Stimulated activated CD4-positive, alpha-beta T cell treated with anti-CD3 and anti-CD28 coated beads, Interleukin-15, amount 100 ng/mL, for 1 hour (primary cell): Measurements from ENCODE around the gene SPDYC.

ENCODE experiments used
- DNase-seq, 2 donors: peaks; one replicate each; pipeline ENCODE4 v3.0.0-alpha.2; 2020; ENCODE audit warnings: low read depth in 1 of 2, low spot score in 1 of 2

Gene SPDYC

GRCh38 chr11:65170058-65170534, at the start of gene SPDYC:
SPDYC (plus strand) TSS chr11:65170233; CDS start chr11:65171358, 1,125 bp downstream.
- no peak for DNase-seq

GRCh38 chr11:65120831-65121230, 49.2 kb upstream of the SPDYC start:
- no peak for DNase-seq

DNA sequence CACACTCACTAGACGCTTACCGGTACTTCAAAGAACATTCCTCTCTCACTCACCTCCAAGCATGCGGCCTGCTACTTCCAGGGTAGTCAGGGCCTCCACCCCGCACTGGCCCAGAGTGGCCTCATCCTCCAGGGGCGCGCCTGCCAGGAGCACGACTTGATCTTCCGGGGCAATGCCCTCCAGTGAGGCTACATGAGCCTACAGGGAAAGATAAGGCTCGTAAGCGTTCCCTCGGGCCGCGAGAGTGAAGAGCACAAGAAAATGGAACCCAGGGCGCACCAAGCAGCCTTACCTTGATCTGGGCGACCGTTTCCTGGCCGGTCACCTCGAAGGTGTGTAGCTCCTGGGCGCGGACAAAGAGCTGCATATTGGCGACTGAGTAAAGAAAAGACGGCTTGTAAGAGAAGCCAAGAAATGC, 48.6 kb upstream of the SPDYC start:
- no peak for DNase-seq

GRCh38 chr11:65121865-65122696, 48.0 kb upstream of the SPDYC start, which contains the start of the genes FAU and MRPL49:
FAU (minus strand) TSS chr11:65122134; CDS start chr11:65121813, 321 bp downstream.
MRPL49 (plus strand) TSS chr11:65122321; CDS start chr11:65122347, 26 bp downstream.
- DNase-seq, result peak; percentile 96 to 97

DNA sequence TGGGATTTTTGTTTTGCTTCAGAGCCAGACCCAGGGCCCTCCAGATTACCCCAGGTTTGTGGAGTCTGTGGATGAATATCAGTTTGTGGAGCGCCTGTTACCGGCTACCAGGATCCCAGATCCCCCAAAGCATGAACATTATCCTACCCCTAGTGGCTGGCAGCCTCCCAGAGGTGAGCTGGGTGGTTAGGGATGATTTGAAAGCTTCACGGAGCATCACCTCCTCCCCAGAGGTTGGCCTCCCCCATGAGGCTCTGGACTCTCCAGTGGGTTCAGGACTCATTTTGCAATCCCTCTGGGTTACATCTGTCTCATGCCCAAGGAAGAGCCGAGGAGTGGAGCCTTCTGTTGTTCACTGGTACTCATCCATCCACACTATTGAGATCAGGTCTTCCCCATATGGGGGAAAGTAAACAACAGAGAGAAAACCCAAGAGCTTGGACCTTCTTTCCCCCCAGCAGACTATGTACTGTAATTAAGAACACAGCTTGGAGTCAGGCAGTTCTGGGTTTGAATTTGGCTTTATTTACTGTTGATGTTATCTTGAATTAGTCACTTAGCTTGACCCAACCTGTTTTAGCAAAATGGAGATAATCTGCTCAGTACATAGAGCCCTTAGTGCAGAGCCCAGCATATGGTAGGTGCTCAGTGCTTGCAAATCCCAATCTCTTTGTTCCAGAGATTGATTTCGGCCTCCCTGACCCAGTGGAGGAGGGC, 45.4 kb upstream of the SPDYC start:
- DNase-seq, result no peak

DNA sequence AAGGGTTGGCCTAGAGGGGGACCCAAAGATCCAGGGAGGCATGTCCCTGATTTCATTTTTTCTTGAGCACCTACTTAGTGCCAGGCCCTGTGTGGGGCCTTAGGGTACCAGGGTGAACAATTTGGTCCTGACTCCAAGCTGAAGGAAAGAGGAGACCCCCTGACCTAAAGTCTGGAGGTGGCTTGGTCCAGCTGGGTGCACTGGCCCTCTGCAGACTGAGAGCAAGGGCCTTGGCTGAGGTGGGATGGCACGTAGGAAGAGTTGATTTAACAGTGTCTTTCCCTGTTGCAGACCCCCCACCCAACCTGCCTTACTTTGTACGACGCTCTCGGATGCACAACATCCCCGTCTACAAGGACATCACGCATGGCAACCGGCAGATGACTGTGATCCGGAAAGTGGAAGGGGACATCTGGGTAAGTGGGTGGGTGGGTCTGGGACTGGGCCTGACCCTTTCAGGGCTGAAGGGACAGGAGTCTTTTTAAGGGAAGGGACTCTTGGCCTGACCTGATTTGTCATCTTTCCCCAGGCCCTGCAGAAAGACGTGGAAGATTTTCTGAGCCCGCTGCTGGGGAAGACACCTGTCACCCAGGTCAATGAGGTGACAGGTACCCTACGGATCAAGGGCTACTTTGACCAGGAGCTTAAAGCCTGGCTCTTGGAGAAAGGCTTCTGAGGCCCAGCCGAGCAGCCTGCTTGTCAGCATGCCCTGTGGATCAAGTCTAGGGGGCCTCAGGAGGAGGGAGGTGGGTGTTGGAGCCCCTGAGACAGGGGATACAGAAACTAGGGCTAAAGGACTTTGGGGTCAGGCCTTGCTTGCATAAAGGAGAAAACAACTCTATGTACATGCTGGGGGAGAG, 44.6 kb upstream of the SPDYC start:
- no peak for DNase-seq

DNA sequence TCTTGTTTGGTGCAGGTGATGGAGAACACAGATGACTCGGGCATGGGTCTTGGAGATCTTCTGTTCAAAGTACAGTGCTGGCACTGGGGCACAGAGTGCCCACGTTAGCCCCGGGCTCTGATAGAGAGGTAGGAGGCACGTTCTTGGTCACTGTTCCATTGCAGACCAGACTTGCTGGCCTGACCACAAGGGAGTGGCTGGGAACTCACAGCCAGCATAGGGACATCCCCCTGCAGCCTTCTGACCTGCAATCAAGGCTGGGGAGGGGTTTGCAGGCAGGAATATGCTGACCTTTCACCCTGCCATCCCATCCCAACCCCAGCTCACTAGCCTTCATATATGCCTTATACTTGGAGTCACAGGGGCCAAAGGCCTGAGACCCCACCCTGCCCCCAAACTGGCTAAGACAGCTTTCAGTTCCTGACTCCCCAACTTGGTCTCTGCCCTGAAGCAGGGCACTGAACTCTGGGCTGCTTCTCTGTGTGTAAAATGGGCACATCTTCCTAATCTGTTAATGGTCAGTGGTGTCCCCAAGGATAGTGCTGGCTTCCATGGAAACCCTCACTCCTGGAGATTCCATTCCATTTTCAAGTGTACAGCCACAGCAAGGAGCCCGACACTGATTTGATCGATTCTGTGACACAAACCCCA, 43.3 kb upstream of the SPDYC start:
- DNase-seq, result no peak

DNA sequence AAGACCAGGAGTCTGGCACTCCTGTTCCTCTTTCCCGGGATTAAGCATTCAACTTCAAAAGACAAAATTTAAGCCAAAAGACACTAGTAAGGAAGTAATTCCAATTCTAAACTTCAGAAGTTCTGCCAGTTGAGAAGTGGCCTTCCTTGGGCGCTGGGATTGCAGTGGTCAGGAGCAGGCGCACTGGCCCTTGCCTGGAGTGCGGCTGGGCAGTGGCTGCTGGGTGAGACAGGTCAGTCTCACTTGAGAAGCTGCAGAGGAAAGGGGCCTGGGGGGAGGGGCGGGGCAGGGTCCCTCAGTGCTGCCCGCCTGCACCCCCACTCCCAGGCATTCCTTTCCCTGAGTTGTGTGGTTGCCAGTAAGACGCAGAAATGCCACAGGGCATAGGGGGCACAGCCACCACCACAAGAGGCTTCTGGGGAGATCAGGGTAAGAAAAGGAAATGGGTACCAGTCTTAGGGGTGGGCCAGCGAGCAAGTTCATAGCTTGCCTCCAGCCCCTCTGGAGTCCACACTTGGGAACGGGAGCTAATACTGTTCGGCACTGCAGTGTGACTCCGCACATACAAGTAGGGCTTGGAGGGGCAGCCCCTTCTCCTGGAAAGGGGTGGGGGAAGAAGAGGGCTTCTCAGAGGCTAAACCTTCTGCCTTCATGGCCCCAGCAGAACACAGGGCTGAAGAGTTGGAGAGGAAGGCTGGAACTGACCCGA, 42.4 kb upstream of the SPDYC start:
- DNase-seq, result no peak

DNA sequence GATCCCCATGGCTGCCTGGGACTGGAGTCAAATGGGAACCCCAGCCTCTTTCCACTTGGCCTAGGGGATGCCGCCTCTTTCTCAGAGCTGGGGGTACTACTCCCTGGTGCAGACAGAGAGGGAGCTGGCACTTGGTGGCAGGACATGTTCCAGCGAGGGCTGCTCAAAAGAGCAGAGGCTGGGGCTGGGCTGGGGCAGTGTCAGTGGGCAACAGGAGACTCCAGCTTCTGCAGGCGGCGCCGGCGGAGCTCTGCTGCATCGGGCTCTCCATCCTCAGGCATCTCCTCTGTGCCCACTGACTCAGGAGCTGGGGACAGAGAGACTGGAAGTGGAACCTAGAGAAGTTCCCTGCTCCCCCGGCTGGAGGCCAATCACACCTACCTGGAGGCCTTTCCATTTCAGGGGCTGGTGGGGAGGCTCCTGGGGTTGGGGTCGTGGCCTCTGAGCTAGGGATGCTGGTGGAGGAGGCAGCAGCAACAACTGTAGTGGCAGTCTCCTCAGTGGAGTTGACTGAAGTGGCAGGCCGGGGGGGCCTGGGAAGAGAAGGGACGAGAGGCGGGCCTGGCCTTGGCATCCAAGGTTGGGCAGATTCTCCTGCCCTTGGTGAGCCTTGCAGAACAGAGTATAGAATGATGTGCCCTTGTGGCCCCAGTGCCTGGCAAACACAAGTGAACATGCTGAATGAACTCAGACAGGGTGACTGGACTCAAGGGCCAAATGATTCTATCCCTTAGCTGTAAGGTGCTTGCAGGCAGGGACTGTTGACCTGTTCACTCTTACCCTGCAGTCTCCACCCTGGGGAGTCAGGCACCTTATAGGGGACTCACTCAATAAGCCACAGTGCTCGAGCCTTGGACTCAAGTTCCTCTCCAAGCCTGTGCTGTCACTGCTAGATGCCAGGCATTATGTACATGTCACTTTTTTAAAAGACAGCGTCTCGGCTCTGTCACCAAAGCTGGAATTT, 41.6 kb upstream of the SPDYC start:
- no peak for DNase-seq

GRCh38 chr11:65129649-65130441, 40.2 kb upstream of the SPDYC start:
- DNase-seq, result no peak

DNA sequence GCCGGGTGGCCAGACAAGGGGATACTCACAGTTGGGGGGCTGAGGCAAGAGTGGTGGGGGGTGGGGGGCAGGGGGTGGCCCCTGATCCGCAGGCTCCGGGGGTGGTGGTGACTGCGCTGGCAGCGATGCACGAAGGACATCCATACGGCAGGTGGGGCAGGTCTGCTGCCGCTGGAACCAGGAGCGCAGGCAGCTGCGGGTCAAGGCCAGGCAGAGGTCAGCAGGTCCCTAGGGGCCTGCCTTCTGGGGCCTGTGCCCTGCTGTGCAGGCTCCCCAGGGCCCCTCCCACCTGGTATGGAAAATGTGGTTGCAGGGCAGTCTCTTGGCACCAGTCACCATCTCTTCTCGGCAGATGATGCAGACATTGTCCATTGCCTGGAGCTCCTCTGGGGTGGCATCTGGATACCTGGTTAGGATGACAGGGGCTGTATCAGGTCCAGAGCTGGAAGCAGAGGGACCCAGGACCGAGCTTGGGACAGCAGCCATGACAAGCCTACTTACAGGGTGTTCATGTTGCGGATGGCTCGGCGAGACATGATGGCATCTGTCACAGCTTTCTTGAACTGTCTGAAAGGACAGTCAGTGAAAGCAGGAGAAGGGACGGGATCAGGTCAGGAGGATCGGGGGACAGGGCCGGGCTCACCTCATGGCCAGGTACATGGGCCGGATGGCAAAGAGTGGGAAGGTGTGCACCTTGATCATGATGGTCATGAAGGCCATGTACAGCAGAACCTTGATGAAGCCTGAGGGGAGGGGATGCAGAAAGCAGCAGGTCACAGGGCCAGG, 39.2 kb upstream of the SPDYC start:
- no peak for DNase-seq

DNA sequence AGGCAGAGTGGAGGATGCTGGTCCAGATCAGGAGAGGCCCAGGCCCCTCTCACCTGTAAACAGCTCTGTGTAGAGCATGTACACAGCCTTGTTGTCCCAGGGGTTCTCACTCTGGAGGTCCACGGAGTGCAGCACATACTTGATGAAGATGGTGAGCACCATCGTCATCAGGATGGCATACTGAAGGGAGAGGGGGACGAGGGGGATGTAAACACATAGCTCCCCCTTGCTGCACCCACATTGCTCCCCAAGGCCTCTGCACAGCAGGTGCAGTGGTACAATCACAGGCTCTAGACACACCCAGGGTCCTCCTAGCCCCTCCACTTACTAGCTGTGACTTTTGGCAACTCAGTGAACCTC, 38.6 kb upstream of the SPDYC start:
- DNase-seq, result no peak

GRCh38 chr11:65131895-65132237, 38.2 kb upstream of the SPDYC start:
- no peak for DNase-seq

DNA sequence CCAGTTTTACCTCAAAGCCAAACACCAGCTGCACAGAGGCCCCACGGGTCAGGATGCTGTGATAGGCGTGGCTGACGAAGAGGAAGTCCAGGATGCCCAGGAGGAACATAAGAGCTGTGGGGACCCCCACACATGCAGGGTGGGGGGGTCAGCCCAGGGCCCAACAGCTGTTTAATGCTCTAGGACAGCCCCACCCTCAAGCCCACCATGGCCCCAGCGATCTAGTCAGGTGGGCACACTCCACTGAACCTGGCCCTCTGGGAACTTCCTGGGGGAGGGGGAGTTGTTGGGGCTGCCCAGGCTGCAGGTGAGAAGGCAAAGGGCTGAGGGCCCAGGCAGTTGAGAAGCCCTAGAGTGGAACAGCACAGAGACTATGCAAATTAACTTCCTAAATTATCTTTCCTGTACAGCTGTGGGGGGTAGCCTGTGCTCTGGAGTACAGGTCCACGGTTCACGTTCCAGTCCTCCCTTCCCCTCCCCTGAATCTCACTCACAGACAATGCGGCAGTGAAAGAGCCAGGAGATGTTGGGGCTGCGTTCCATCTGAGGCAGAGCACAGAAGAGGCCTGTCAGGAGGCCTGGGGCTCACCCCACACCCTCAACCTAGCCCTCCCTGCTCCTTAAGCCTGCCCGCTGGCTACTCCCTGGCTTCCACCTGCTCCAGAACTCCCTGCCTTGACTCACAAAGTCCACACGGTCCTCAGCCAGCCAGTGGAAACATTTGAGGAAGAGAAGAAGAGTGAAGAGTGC, 37.6 kb upstream of the SPDYC start:
- no peak for DNase-seq

GRCh38 chr11:65132988-65133700, 36.9 kb upstream of the SPDYC start:
- DNase-seq, result no peak

- DNase-seq, result no peak
Observed at GRCh38 chr11:65133724-65134123, 36.3 kb upstream of the SPDYC start.
